ENCODE results near the gene NUDT12. TPM values are rescaled to one million over a fixed set of nuclear protein-coding genes. Genes with fewer than 3 reads are reported as not detected.

NUDT12 gene
- total and polyA plus RNA-seq, 2 donors from 2014 or later: 12.7 to 14.0 TPM

DNA sequence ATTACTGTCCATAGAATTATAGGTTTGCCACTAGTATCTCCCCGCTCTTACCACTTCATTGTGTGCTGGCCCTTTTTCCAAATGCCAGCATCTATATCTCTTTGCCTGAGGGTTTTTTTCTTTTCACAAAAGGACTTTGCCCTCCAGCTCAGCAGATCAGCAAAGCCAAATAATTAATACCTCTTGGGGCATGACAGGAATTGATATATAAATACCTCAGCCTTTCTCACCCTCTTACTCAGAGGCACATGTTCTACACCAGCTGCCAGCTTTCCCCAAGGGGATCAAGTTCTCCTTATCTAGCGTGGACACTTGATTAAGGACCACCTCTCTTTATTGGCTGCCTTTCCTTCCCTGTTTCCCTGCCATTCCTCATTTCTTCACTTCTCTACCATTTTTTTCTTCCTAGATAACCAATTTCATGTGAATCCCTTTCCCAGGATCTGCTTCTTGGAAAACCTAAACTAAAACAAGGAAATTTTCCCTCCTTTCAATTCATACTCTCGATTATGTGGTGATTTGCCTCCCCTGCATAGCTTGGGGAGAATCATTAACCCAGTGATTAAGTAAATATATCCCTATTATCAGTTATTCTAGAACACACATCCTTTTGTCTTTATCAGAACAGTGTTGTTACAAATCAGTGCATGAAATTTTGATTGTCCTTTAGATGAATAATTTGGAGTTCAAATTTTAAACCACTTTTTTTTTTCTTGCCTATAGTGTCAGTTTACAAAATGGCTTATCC is 6.9 kb upstream of the NUDT12 start:
- H3K27ac ChIP-seq (ENCODE audit: low read depth in 2 of 2, low read length in 2 of 2): peak overlapping the region in 1 of 2 donors; percentile 61
- no peak overlapping the region for H3K4me3 ChIP-seq (ENCODE audit: low read length in 3 of 3)
- DNase-seq: peak in 1 of 5 donors; percentile 11
- FAIRE-seq: no peak
- intact Hi-C loops (cut with DNase I): no loop called here
- no peak overlapping the region for H3K9ac ChIP-seq (ENCODE audit: low read length in 3 of 3)
- no peaks in the 10 kb centered on the region for H3K36me3 ChIP-seq (ENCODE audit: control insufficient read depth in 2 of 3, insufficient read depth in 3 of 3, low read length in 3 of 3)
- H3K9me3 ChIP-seq (ENCODE audit: control insufficient read depth in 2 of 3, insufficient read depth in 1 of 3, low read length in 3 of 3): no peaks in the 10 kb centered on the region
- H3K4me1 ChIP-seq (ENCODE audit: control insufficient read depth in 2 of 3, insufficient read depth in 2 of 3, low read depth in 1 of 3, low read length in 3 of 3): no peaks in the 10 kb centered on the region
- no peaks in the 10 kb centered on the region for H3K27me3 ChIP-seq (ENCODE audit: control insufficient read depth, insufficient read depth, low read length)
- TF ChIP-seq, protein P1, sequence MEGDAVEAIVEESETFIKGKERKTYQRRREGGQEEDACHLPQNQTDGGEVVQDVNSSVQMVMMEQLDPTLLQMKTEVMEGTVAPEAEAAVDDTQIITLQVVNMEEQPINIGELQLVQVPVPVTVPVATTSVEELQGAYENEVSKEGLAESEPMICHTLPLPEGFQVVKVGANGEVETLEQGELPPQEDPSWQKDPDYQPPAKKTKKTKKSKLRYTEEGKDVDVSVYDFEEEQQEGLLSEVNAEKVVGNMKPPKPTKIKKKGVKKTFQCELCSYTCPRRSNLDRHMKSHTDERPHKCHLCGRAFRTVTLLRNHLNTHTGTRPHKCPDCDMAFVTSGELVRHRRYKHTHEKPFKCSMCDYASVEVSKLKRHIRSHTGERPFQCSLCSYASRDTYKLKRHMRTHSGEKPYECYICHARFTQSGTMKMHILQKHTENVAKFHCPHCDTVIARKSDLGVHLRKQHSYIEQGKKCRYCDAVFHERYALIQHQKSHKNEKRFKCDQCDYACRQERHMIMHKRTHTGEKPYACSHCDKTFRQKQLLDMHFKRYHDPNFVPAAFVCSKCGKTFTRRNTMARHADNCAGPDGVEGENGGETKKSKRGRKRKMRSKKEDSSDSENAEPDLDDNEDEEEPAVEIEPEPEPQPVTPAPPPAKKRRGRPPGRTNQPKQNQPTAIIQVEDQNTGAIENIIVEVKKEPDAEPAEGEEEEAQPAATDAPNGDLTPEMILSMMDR (IDR thresholded peaks at IDR 0.05; ENCODE audit: borderline replicate concordance, extremely low read depth, insufficient read depth): no peak

DNA sequence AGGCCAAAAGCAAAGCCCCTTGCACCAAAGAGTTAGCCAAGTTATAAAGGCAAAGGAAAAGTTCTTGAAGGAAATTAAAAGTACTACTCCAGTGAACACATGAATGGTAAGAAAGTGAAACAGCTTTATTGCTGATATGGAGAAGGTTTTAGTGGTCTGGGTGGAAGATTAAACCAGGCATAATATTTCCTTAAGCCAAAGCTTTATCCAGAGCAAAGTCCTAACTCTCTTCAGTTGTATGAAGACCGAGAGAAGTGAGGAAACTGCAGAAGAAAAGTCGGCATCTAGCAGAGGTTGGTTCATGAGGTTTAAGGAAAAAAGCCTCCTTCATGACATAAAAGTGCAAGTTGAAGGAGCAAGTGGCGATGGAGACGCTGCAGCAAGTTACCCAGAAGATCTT is 3.1 kb upstream of the NUDT12 start:
- no peak for FAIRE-seq
- TF ChIP-seq, protein P1 (IDR thresholded peaks at IDR 0.05; ENCODE audit: borderline replicate concordance, extremely low read depth, insufficient read depth): no peak
- intact Hi-C loops (cut with DNase I): no loop called here

DNA sequence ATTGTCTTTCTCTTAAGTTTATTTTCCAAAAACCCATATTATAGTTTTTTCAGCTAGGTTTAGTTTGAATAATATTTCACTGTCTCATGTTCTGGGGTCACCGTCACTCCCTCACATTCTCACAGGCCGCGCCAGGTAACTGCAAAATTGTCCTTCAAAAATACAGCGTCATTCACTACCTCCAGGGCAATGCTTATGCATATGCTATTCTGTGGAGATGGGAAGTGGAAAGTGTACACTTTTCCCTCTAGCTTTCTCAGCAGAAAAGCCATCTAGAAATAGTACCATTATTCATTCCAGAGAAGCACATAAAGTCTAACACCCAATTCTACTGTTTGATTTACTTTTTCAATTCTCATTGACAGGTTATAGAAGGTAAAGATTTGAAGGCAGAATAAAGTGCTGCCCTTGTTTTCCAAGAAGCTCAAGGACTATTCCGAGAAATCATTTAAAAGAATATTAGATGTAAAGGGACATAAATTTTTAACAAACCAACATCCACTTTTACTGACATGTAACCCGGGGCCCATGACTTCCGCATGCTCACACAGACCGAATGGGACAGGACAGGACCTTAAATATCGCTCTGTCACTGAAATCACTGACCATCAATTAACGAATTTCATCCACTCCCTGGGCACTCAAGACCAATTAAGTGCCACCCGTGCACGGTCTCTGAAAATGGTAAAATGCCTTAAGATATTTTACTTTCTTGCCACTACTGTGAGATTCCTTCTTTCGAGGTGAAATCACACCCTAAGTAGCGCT is 720 bp downstream of the NUDT12 start:
- intact Hi-C loops (cut with DNase I): no loop called here
- FAIRE-seq (no peak), DNase-seq (peak in 2 of 5 donors; percentile 46 to 50)
- H3K36me3 ChIP-seq (ENCODE audit: control insufficient read depth in 2 of 3, insufficient read depth in 3 of 3, low read length in 3 of 3): peaks cover 0 to 2% (median 0%) of the 10 kb centered on the region in 3 donors
- TF ChIP-seq, protein P1 (IDR thresholded peaks at IDR 0.05; ENCODE audit: borderline replicate concordance, extremely low read depth, insufficient read depth): no peak
- no peaks in the 10 kb centered on the region for H3K9me3 ChIP-seq (ENCODE audit: control insufficient read depth in 2 of 3, insufficient read depth in 1 of 3, low read length in 3 of 3)
- H3K4me3 ChIP-seq (ENCODE audit: low read length in 3 of 3): peak overlapping the region; percentile 88 to 94 (median 92)
- peak overlapping the region; percentile 88 to 93 for H3K27ac ChIP-seq (ENCODE audit: low read depth in 2 of 2, low read length in 2 of 2)
- no peaks in the 10 kb centered on the region for H3K27me3 ChIP-seq (ENCODE audit: control insufficient read depth, insufficient read depth, low read length)
- H3K9ac ChIP-seq (ENCODE audit: low read length in 3 of 3): peak overlapping the region; percentile 66 to 92 (median 89)
- H3K4me1 ChIP-seq (ENCODE audit: control insufficient read depth in 2 of 3, insufficient read depth in 2 of 3, low read depth in 1 of 3, low read length in 3 of 3): peaks cover 0 to 4% (median 0%) of the 10 kb centered on the region in 3 donors

More for the DNA sequence above, 3.1 kb upstream of the NUDT12 start:
- H3K9me3 ChIP-seq (ENCODE audit: control insufficient read depth in 2 of 3, insufficient read depth in 1 of 3, low read length in 3 of 3): no peaks in the 10 kb centered on the region
- peaks cover 0 to 4% (median 0%) of the 10 kb centered on the region in 3 donors for H3K4me1 ChIP-seq (ENCODE audit: control insufficient read depth in 2 of 3, insufficient read depth in 2 of 3, low read depth in 1 of 3, low read length in 3 of 3)
- H3K4me3 ChIP-seq (ENCODE audit: low read length in 3 of 3): peak overlapping the region in 2 of 3 donors; percentile 24 to 35
- H3K27ac ChIP-seq (ENCODE audit: low read depth in 2 of 2, low read length in 2 of 2): no peak overlapping the region
- H3K9ac ChIP-seq (ENCODE audit: low read length in 3 of 3): no peak overlapping the region
- H3K36me3 ChIP-seq (ENCODE audit: control insufficient read depth in 2 of 3, insufficient read depth in 3 of 3, low read length in 3 of 3): no peaks in the 10 kb centered on the region
- H3K27me3 ChIP-seq (ENCODE audit: control insufficient read depth, insufficient read depth, low read length): no peaks in the 10 kb centered on the region
- DNase-seq: no peak

All from kidney (tissue), 14 donors.